RWPE2 (cell line): ENCODE measurements around the gene AFAP1L1.

Experiments used
- ATAC-seq: fragments of 200-7000 bp; cut with Tn5 transposase; 3 replicates; pipeline ENCODE4 v1.9.1; 2021; ENCODE audit warnings: low read depth
- DNase-seq: peaks from one replicate; pipeline ENCODE4 v3.0.0-alpha.2; 2020; ENCODE audit warnings: low spot score
- H3K27ac ChIP-seq: fragments of 450-650 bp; 2 replicates; pipeline ENCODE4 v1.5.1; 2017; ENCODE audit warnings: mild to moderate bottlenecking; ENCODE audit not compliant: poor library complexity, severe bottlenecking
- H3K27me3 ChIP-seq: fragments of 250-450 bp; sonication (Bioruptor Pico); 2 replicates; pipeline ENCODE4 v1.5.1; 2021; ENCODE audit warnings: mild to moderate bottlenecking, moderate library complexity; ENCODE audit not compliant: insufficient read depth, poor library complexity, severe bottlenecking
- H3K36me3 ChIP-seq: fragments of 250-450 bp; sonication (Bioruptor Pico); 2 replicates; pipeline ENCODE4 v1.5.1; 2020; ENCODE audit warnings: low read depth, mild to moderate bottlenecking, moderate library complexity
- H3K4me1 ChIP-seq: fragments of 250-450 bp; sonication (Bioruptor Pico); 2 replicates; pipeline ENCODE4 v1.5.1; 2021; ENCODE audit warnings: mild to moderate bottlenecking, moderate library complexity; ENCODE audit not compliant: insufficient read depth, poor library complexity, severe bottlenecking
- H3K4me3 ChIP-seq: fragments of 250-450 bp; sonication (Bioruptor Pico); 2 replicates; pipeline ENCODE4 v1.5.1; 2021; ENCODE audit warnings: mild to moderate bottlenecking, moderate library complexity; ENCODE audit not compliant: severe bottlenecking
- H3K9me3 ChIP-seq: fragments of 250-450 bp; sonication (Bioruptor Pico); 2 replicates; pipeline ENCODE4 v1.5.1; 2021; ENCODE audit warnings: mild to moderate bottlenecking, moderate library complexity; ENCODE audit not compliant: severe bottlenecking
- TF ChIP-seq, protein P1 (sequence below): fragments of 450-650 bp; IDR thresholded peaks from one replicate; pipeline ENCODE4 v1.5.1; 2017; ENCODE audit warnings: mild to moderate bottlenecking, moderate library complexity; ENCODE audit not compliant: poor library complexity, severe bottlenecking

The AFAP1L1 gene

DNA sequence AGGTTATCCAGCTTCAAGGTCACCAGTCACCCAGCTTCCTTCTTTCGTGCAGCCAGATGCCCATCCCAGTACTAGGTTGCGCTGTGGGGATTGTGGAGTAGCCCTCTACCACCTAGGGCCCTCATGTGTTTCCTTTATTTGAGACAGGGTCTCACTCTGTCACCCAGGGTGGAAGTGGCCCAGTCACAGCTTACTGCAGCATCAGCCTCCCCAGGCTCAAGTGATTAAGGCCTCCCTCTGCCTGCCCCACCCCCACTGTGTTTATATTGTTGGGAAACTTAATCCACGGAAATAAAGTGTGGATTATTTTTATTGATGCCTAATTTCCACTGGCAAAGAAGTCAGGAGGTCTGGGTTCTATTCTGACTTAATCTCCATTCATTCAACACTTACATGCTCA, 103.1 kb downstream of the AFAP1L1 start:
- Histone ChIP-seq H3K9me3 (no peaks in the 10 kb centered on the region), H3K4me1 (no peaks in the 10 kb centered on the region), H3K4me3 (no peak overlapping the region), H3K27me3 (no peaks in the 10 kb centered on the region), H3K36me3 (no peaks in the 10 kb centered on the region), H3K27ac (no peak overlapping the region)
- DNase-seq (peak; percentile 54), ATAC-seq (no peak)
- TF ChIP-seq, protein P1, sequence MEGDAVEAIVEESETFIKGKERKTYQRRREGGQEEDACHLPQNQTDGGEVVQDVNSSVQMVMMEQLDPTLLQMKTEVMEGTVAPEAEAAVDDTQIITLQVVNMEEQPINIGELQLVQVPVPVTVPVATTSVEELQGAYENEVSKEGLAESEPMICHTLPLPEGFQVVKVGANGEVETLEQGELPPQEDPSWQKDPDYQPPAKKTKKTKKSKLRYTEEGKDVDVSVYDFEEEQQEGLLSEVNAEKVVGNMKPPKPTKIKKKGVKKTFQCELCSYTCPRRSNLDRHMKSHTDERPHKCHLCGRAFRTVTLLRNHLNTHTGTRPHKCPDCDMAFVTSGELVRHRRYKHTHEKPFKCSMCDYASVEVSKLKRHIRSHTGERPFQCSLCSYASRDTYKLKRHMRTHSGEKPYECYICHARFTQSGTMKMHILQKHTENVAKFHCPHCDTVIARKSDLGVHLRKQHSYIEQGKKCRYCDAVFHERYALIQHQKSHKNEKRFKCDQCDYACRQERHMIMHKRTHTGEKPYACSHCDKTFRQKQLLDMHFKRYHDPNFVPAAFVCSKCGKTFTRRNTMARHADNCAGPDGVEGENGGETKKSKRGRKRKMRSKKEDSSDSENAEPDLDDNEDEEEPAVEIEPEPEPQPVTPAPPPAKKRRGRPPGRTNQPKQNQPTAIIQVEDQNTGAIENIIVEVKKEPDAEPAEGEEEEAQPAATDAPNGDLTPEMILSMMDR = no peak

DNA sequence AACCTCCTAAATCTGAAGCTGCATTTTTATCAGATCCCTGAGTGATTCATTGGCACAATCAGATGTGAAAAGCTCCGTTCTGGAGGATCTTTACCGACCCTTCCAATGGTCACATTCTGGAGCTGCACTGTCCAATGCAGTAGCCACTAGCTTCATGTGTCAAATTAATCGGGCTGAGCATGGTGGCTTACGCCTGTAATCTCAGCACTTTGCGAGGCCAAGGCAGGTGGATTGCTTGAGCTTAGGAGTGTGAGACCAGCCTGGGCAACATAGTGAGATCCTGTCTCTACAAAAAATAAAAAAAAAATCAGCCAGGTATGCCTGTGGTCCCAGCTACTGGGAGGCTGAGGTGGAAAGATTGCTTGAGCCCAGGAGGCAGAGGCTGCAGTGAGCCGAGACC, 103.8 kb downstream of the AFAP1L1 start:
- DNase-seq (peak; percentile 27), ATAC-seq (no peak)
- Histone ChIP-seq H3K27ac (no peak overlapping the region), H3K36me3 (no peaks in the 10 kb centered on the region), H3K4me1 (no peaks in the 10 kb centered on the region), H3K4me3 (no peak overlapping the region), H3K27me3 (no peaks in the 10 kb centered on the region), H3K9me3 (no peaks in the 10 kb centered on the region)
- TF ChIP-seq, protein P1 = no peak

DNA sequence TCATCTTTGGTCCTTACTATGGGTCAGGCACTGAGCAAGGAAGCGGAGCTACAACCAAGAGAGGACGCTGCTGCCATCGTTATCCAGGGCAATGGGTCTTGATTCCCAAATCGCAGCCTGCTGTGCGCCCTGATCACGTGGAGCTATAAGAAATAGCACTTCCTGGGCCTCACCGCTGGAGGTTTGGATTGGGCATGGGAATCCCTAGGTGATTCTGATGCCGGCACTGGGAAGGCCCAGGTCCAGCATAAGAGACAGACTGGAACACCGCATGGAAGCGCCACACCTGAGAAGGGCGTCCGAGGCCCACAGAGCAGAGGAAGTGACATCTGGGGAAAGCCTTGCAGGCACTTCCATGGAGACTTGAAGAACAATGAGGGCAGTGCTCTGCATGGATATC, 104.4 kb downstream of the AFAP1L1 start:
- DNase-seq (peak; percentile 54), ATAC-seq (no peak)

DNA sequence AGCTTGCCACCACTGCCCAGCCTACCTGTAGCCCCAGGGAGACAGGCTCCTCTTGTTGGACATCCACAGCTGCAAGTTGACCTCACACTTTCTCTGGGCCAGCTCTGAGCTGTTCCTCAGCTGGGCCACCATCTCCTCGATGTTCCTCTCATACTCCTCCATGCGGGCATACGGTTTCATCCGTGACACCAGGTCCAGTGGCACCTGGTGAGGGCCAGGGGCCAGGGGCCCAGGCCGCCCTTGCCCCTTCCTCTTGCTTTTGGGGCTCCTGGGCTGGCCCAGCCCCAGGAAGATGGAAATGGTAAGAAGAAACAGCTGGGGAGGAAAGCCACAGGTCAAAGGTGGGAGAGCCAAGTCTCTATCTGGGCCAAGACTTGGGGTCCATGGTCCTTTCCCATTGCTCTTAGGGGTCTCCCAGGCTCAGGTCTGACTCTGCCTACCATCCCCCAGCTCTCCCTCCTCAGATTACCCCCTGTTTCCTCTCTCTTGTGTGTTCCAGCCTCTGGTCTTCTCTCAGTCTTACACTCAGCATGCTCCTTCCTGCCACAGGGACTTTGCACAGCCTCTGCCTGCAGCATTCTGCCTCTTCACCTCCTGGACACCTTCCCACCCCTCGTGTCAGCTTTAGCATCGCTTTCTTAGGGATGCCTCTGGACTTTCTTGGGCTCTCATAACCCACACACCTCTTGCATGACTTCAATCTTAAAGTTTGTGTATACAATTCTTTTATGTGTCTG, 105.2 kb downstream of the AFAP1L1 start:
- Histone ChIP-seq H3K27me3 (no peaks in the 10 kb centered on the region), H3K27ac (no peak overlapping the region), H3K36me3 (no peaks in the 10 kb centered on the region), H3K4me1 (no peaks in the 10 kb centered on the region), H3K4me3 (no peak overlapping the region), H3K9me3 (no peaks in the 10 kb centered on the region)
- DNase-seq = peak; percentile 48
- TF ChIP-seq, protein P1 = no peak
- no peak for ATAC-seq

More for the DNA sequence above, 104.4 kb downstream of the AFAP1L1 start:
- H3K27ac ChIP-seq = no peak overlapping the region
- no peaks in the 10 kb centered on the region for H3K27me3 ChIP-seq
- H3K36me3 ChIP-seq = no peaks in the 10 kb centered on the region
- TF ChIP-seq, protein P1 = no peak
- no peaks in the 10 kb centered on the region for H3K9me3 ChIP-seq
- H3K4me3 ChIP-seq = no peak overlapping the region
- no peaks in the 10 kb centered on the region for H3K4me1 ChIP-seq

GRCh38 chr5:149378241-149378820, 106.7 kb downstream of the AFAP1L1 start:
- TF ChIP-seq, protein P1 = no peak
- no peaks in the 10 kb centered on the region for H3K27me3 ChIP-seq
- DNase-seq (no peak), ATAC-seq (peak; percentile 32)
- H3K4me1 ChIP-seq = no peaks in the 10 kb centered on the region
- H3K36me3 ChIP-seq = no peaks in the 10 kb centered on the region
- H3K9me3 ChIP-seq = no peaks in the 10 kb centered on the region
- no peak overlapping the region for H3K4me3 ChIP-seq
- no peak overlapping the region for H3K27ac ChIP-seq
